GM12801 (cell line): ENCODE data around the gene LRRC3.

Experiments used
- TF ChIP-seq, protein P1 (sequence below): IDR thresholded peaks from one replicate; pipeline ENCODE4 v1.5.1; 2011; ENCODE audit warnings: control low read depth; ENCODE audit not compliant: insufficient read length; ENCODE audit errors: extremely low read depth

Gene LRRC3

GRCh38 chr21:44442266-44443125 lies 12.8 kb upstream of the LRRC3 start:
- TF ChIP-seq, protein P1, sequence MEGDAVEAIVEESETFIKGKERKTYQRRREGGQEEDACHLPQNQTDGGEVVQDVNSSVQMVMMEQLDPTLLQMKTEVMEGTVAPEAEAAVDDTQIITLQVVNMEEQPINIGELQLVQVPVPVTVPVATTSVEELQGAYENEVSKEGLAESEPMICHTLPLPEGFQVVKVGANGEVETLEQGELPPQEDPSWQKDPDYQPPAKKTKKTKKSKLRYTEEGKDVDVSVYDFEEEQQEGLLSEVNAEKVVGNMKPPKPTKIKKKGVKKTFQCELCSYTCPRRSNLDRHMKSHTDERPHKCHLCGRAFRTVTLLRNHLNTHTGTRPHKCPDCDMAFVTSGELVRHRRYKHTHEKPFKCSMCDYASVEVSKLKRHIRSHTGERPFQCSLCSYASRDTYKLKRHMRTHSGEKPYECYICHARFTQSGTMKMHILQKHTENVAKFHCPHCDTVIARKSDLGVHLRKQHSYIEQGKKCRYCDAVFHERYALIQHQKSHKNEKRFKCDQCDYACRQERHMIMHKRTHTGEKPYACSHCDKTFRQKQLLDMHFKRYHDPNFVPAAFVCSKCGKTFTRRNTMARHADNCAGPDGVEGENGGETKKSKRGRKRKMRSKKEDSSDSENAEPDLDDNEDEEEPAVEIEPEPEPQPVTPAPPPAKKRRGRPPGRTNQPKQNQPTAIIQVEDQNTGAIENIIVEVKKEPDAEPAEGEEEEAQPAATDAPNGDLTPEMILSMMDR: no peak

GRCh38 chr21:44443291-44443890 lies 11.9 kb upstream of the LRRC3 start:
- TF ChIP-seq, protein P1: no peak

GRCh38 chr21:44443891-44444285 lies 11.4 kb upstream of the LRRC3 start:
- TF ChIP-seq, protein P1: no peak

GRCh38 chr21:44444286-44444931 lies 10.9 kb upstream of the LRRC3 start:
- TF ChIP-seq, protein P1: no peak

DNA sequence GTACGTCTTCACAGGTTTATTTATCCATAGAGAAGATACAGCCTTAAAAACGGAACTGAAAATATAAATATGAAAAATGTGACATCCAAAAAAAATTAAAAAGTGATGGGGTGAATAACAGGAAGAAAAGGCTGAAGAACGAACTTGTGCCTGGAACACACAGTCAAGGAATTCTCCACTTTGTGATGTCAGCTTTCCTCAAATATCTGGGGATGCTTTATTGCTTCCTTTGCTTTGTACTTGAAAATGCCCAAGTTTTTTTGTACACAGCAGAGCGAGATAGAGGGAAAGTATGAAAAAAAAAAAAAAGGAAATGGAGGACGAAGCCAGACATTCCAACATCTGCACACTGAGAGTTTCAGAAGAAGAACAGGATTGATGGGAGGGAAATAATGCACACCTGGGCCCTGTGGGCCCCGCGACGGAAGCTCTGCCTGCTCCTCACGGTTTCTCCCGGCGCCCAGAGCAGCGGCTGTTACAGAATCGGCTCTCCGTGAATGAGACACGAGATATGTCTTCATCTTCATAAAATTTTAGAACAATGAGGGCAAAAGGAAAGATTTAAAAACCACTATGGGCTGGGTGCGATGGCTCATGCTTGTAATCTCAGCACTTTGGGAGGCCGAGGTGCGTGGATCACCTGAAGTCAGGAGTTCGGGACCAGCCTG lies 10.0 kb upstream of the LRRC3 start:
- TF ChIP-seq, protein P1: no peak

DNA sequence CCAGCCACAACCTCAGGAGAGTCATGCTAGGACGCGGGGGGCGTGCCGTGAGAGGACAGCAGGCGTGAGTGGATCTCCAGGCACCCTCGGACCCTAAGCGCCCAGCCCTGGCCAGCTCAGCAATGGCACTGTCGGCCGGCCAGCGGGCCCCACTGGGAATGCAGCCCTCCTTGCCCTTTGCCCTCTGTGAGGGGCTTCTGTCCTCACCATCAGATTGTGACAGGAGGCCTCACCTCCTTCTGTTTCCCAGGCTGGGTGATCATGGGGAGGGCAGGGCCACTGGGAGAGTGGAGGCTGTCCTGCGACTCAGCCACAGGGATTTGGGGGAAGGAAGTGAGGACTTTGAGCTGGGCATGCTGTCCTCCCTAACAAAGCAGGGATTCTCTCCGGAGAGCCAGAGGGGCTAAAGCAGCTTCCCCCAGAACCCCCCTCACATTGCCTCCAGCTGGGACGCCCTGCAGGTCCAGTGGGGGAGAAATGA lies 6.6 kb upstream of the LRRC3 start:
- TF ChIP-seq, protein P1: no peak
